Skeletal muscle cell (primary cell): ENCODE measurements around the gene NCLN.

Experiments used
- DNase-seq: peaks from one replicate; pipeline ENCODE4 v3.0.0-alpha.2; 2010; ENCODE audit warnings: low read depth
- H3K4me3 ChIP-seq: 2 replicates; pipeline ENCODE4 v1.5.1; 2011; ENCODE audit warnings: low read depth, mild to moderate bottlenecking, control low read depth, low read length, moderate library complexity

NCLN gene

DNA sequence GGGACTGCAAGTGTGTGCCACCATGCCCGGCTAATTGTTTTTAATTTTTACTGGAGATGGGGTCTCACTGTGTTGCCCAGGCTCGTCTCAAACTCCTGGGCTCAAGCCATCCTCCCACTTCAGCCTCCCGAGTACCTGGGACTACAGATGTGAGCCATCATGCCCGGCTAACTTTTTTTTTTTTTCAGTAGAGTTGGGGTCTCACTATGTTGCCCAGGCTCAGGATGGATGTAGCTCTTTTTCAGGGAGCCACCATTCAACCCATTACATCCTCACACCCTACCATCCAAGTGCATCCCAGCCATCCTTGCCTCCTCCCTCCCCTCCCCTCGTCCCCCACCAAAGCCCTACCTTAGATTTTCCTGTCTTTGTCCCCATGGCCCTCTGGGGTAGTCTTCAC lies 53.6 kb downstream of the NCLN start:
- no peak overlapping the region for H3K4me3 ChIP-seq
- no peak for DNase-seq

DNA sequence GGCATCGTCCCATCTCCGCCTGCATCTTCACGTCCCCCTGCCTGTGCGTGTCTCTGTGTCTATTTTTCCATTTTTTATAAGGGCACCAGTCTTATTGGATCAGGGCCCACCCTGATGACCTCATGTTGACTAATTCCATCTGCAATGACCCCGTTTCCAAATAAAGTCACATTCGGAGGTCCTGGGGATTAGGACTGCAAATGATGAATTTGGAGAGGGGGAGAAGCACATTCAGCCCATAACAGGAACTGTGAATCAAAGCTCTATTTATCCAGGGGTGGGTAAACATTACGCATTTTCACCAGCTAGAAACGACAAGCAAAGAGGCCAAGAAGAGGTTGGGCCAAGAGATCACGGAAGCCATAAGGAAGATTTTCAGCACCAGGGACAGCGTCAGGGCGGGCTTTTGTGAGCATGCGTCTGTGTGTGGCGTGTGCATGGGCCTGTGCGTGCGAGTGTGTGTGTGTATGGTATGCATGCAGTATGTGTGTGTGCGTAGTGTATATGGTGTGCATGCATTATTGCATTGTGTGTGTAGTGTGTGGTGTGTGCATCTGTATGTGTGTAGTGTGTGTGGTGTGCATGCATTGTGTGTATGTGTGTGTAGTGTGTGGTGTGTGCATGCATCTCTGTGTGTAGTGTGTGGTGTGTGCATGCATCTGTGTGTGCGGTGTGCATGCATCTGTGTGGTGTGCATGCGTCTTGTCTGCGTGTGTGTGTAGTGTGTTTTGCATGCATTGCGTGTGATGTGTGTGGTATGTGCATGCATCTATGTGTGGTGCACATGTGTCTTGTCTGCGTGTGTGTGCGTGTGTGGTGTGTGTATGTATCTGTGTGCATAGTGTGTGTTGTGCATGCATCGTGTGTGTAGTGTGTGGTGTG lies 58.3 kb downstream of the NCLN start:
- DNase-seq, result peak; percentile 10
- no peak overlapping the region for H3K4me3 ChIP-seq

DNA sequence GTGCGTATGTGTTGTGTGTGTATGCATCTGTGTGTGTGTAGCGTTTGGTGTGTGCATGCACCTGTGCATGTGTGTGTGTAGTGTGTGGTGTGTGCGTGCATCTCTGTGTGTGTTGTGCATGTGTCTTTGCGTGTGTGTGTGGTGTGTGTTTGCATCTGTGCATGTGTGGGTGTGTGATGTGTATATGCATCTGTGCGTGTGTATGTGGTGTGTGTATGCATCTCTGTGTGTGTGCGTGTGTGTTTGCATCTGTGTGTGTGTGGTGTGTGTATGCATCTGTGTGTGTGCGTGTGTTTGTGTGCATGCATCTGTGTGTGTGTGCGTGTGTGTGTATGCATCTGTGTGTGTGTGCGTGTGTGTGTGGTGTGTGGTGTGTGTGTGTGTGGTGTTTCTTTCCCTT lies 59.3 kb downstream of the NCLN start:
- no peak for DNase-seq
- no peak overlapping the region for H3K4me3 ChIP-seq

DNA sequence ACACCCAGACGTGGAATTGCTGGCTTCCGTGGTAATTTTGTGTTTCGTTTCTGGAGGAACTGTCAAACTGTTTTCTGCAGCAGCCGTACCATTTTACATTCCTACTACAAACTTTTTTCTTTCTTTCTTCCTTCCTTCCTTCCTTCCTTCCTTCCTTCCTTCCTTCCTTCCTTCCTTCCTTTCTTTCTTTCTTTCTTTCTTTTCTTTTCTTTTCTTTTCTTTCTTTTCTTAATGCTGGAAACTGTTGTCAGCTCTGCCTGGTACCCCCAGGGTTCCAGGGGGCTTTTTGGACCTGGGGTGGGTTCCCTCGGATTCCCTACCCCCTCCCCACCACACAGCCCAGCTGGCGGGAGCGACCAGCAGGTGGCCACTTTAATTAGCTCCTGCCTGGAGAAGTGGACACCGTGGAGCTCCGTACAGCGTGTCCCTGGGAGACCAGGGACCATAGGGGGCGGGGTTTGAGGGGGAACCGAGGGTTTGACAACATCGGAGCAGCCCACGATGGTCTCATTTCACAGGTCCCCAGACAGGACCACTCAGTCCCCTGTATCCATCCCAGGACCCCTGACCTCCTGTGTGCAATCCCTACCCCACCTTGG lies 63.1 kb downstream of the NCLN start:
- no peak for DNase-seq

DNA sequence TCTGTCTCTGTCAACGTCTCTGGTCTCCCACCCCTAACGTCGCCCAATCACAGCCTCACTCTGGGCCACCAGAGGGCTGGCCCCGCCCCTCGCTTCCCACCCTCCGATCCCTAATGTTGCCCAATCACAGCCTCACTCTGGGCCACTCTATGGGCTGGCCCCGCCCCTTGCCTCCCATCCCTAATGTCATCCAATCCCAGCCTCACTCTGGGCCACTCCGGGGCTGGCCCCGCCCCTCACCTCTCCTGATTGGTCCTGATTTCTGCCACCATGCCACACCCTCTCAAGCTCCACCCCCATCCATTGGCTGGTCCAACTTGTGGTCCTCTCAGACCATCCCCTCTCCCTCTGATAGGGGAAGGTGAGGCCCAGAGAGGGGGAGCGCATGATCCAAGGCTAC lies 63.7 kb downstream of the NCLN start:
- DNase-seq, result no peak

More for the DNA sequence above, 63.1 kb downstream of the NCLN start:
- H3K4me3 ChIP-seq, result no peak overlapping the region

DNA sequence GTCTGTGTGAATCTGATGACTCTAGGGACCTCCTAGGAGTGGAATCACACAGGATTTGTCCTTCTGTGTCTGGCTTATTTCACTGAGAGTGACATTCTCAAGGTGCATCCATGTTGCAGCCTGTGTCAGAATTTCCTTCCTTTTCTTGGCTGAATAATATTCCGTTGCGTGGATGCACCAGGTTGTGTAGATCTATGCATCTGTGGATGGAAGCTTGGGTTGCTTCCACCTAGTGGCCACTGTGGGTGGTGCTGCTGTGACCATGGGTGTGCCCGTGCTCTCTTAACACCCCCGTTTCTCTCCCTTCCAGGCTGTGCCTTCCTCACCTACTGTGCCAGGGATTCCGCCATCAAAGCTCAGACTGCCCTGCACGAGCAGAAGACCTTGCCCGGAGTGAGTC lies 64.9 kb downstream of the NCLN start:
- DNase-seq, result no peak
- no peak overlapping the region for H3K4me3 ChIP-seq

More for the DNA sequence above, 63.7 kb downstream of the NCLN start:
- H3K4me3 ChIP-seq, result no peak overlapping the region

DNA sequence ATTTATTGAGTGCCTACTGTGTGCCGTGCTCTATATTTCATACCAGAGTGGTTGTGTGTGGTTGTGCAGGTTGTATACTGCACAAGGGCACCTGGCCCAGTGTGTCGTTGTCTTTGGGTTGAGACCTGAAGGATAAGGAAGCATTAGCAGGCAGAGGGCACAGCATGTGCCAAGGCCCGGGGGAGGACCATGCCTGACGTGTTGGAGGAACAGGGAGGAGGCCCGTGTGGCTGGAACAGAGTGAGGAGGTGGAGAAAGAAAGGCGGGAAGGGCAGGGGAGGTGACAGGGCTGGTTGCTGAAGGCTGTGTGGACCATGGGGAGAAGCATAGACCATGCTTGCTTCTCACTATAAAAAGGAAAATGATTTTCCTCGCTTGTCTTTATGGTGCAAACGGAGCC lies 65.5 kb downstream of the NCLN start:
- no peak for DNase-seq
- H3K4me3 ChIP-seq, result no peak overlapping the region

DNA sequence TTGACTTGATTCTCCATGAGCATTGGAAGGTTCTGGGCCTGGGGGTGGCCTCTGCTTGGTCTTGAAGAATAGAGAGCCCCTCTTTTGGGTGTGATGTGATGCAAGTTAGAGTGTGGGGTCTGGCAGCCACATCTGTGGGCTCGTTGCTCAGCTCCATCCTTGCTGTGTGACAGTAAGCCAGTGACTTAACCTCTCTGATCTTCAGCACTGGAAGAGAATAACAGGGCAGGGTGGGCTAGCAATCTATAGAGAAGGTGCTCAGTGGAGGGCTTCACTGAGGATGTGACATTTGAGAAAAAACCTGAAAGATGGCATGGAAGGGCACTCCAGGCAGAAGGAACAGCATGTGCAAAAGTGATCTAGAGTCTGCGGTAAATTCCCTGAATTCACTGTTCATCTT lies 66.9 kb downstream of the NCLN start:
- no peak for DNase-seq
- H3K4me3 ChIP-seq, result no peak overlapping the region

DNA sequence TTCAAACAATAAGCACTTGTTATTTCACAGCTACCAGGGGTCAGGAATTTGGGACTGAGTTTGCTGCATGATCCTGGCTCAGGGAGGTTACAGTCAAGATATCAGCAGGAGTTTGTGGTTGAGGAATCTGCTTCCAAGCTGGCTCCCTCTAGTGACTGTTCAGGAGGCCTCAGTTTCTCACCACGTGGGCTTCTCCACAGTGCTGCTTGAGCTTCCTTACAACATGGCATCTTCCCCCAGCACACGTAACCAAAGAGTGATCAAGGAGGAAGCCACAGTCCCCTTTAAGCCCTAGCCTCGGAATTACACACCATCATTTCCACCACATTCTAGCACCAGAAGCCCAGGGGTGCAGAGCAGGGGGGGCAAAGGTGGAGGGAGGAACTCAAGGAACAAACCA lies 67.5 kb downstream of the NCLN start:
- DNase-seq, result no peak

DNA sequence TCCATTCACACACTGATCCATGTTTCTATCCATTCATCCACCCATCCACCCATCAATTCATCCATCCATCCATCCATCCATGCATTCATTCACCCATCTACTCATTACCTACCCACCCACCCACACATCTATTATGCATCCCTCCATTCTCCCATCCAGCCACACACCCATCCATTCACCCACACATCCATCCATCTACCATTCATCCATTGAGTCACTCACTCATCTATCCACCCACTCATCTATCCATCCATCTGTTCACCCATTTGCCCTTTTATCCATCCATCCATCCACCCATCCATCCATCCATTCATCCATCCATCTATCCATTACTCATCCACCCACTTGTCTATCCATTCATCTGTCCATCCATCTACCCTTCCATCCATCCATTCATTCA lies 68.8 kb downstream of the NCLN start:
- no peak overlapping the region for H3K4me3 ChIP-seq
- no peak for DNase-seq

More for the DNA sequence above, 67.5 kb downstream of the NCLN start:
- H3K4me3 ChIP-seq, result no peak overlapping the region

DNA sequence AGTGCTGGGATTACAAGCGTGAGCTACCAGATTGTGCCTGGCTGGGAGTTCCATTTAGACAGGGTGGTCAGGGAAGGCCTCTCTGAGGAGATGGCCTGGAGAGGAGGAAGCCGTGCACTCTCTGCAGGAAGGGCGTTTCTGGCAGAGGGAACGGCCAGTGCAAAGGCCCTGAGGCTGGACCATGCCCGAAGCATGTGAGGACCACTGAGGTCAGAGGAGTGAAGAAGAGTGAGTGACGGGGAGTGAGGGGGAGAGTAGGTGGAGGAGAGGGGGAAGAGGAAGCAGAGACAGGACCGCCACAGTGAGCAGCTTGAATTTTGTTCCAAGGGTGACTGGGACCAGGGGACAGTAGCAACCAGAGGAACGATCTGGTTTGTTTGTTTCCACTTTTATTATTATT lies 71.3 kb downstream of the NCLN start:
- DNase-seq, result no peak
- no peak overlapping the region for H3K4me3 ChIP-seq
